Fibroblast of villous mesenchyme (primary cell): ENCODE measurements around the gene RAB40C. TPM values are rescaled to one million over a fixed set of nuclear protein-coding genes. Genes with fewer than 3 reads are reported as not detected.
A peak's percentile ranks its signal among the peaks of the same experiment; 100 is the strongest.

ENCODE experiments used
- DNase-seq: peaks from one replicate; pipeline ENCODE4 v3.0.0-alpha.2; 2010; ENCODE audit warnings: low read depth
- H3K4me3 ChIP-seq: 2 replicates; pipeline ENCODE4 v1.5.1; 2011; ENCODE audit warnings: low read depth, mild to moderate bottlenecking, low read length
- CTCF ChIP-seq: IDR thresholded peaks from 2 replicates; pipeline ENCODE4 v1.5.1; 2012; ENCODE audit warnings: low read depth, mild to moderate bottlenecking, low read length; ENCODE audit not compliant: insufficient read depth
- total RNA-seq: library from RNA; depleted of rRNA; stranded (reverse); fragments of >200 nt; gene quantifications from 2 replicates; pipeline ENCODE4 v1.2.3, GENCODE V29; 2012

The RAB40C gene
- total RNA-seq, 1 donor: 9.9 TPM

GRCh38 chr16:626787-627453 lies 37.1 kb downstream of the RAB40C start:
- TF ChIP-seq CTCF: no peak
- H3K4me3 ChIP-seq: no peak overlapping the region
- peak; percentile 95 for DNase-seq

GRCh38 chr16:627454-628239 lies 37.8 kb downstream of the RAB40C start:
- TF ChIP-seq CTCF: no peak
- H3K4me3 ChIP-seq: no peak overlapping the region
- peak; percentile 50 for DNase-seq

- DNase-seq: no peak
- no peak overlapping the region for H3K4me3 ChIP-seq
- no peak for TF ChIP-seq CTCF
Measured at GRCh38 chr16:628321-629061, 38.6 kb downstream of the RAB40C start.

GRCh38 chr16:629185-629832 lies 39.4 kb downstream of the RAB40C start:
- no peak for DNase-seq
- no peak for TF ChIP-seq CTCF
- no peak overlapping the region for H3K4me3 ChIP-seq

GRCh38 chr16:629833-630248 lies 40.0 kb downstream of the RAB40C start:
- no peak for TF ChIP-seq CTCF
- peak; percentile 48 for DNase-seq
- no peak overlapping the region for H3K4me3 ChIP-seq

- no peak for TF ChIP-seq CTCF
Measured at GRCh38 chr16:630249-630814, 40.5 kb downstream of the RAB40C start.

More at GRCh38 chr16:630249-630814, 40.5 kb downstream of the RAB40C start:
- no peak for DNase-seq
- H3K4me3 ChIP-seq: no peak overlapping the region
